GM12878 (cell line): Measurements from ENCODE around the gene CA14. TPM values are rescaled to one million over a fixed set of nuclear protein-coding genes. Genes with fewer than 3 reads are reported as not detected.

Source experiments
- ATAC-seq: fragments of 200-7000 bp; cut with Tn5 transposase; 3 replicates; pipeline ENCODE4 v1.9.1; 2020; ENCODE audit warnings: mild to moderate bottlenecking, moderate library complexity
- BruUV-seq: library from RNA; stranded (reverse); fragments of 400-500 nt; replicated peaks from 2 replicates; lab custom pipeline; 2021; lab: Mats Ljungman, UMichigan
- CTCF ChIA-PET: fragments of 300-600 bp; sonication (Branson Sonifier 250); formaldehyde crosslinking; extraction: SDS; loops from one replicate; lab custom pipeline; 2021; ENCODE audit warnings: inconsistent platforms; lab: Yijun Ruan, JAX
- POLR2A ChIA-PET: fragments of 350-600 bp; formaldehyde crosslinking; extraction: SDS; loops from one replicate; lab custom pipeline; 2021; ENCODE audit warnings: inconsistent platforms; lab: Charles Lee
- RAD21 ChIA-PET: fragments of 300-600 bp; sonication (Branson Sonifier 250); formaldehyde crosslinking; loops from one replicate; lab custom pipeline; 2023; ENCODE audit warnings: antibody characterized with exemption; ENCODE audit not compliant: unreplicated experiment; lab: Charles Lee
- SMC1A ChIA-PET: fragments of 300-600 bp; sonication (Branson Sonifier 250); formaldehyde crosslinking; loops from one replicate; lab custom pipeline; 2023; ENCODE audit not compliant: unreplicated experiment, uncharacterized antibody; lab: Charles Lee
- DNase-seq: peaks from one replicate; pipeline ENCODE4 v3.0.0-alpha.2; 2011; ENCODE audit warnings: low read depth, low spot score
- FAIRE-seq: peaks from 3 replicates; lab custom pipeline; 2011; peaks lifted over from hg19 to GRCh38; lab: Jason Lieb, UNC
- H2AFZ ChIP-seq: 2 replicates; pipeline ENCODE4 v1.6.0; 2011; ENCODE audit warnings: low read depth, low read length, control low read depth; ENCODE audit not compliant: control insufficient read depth
- H3K27ac ChIP-seq: 2 replicates; pipeline ENCODE4 v1.5.1; 2011; ENCODE audit warnings: control low read depth; ENCODE audit not compliant: control insufficient read depth, insufficient read depth
- H3K27me3 ChIP-seq, 2 experiments: replicated peaks in 1 of 2; 2 replicates each; pipeline versions ENCODE4 v1.6.0 to v1.6.1; 2011; ENCODE audit warnings: low read length in 1 of 2; ENCODE audit not compliant: control insufficient read depth in 2 of 2, insufficient read depth in 2 of 2
- H3K36me3 ChIP-seq, 2 experiments: 2 replicates each; pipeline ENCODE4 v1.5.1; 2011; ENCODE audit warnings: low read length in 1 of 2; ENCODE audit not compliant: control insufficient read depth in 2 of 2, insufficient read depth in 2 of 2
- H3K4me1 ChIP-seq: 2 replicates; pipeline ENCODE4 v1.6.1; 2011; ENCODE audit warnings: mild to moderate bottlenecking, low read length, moderate library complexity, mixed read lengths; ENCODE audit not compliant: control insufficient read depth, insufficient read depth
- H3K4me2 ChIP-seq: 2 replicates; pipeline ENCODE4 v1.6.0; 2011; ENCODE audit warnings: control low read depth; ENCODE audit not compliant: control insufficient read depth, insufficient read depth
- H3K4me3 ChIP-seq: fragments of 200-600 bp; sonication (generic); 2 replicates; pipeline ENCODE4 v1.5.1; 2016
- H3K79me2 ChIP-seq: 2 replicates; pipeline ENCODE4 v1.6.0; 2011; ENCODE audit warnings: low read length; ENCODE audit not compliant: control insufficient read depth, insufficient read depth
- H3K9ac ChIP-seq: 2 replicates; pipeline ENCODE4 v1.8.0; 2011; ENCODE audit warnings: low read length, control low read depth, mixed read lengths; ENCODE audit not compliant: control insufficient read depth, insufficient read depth
- H3K9me3 ChIP-seq: replicated peaks from 3 replicates; pipeline ENCODE4 v1.5.1; 2011; ENCODE audit warnings: mild to moderate bottlenecking, low read length; ENCODE audit not compliant: control insufficient read depth, insufficient read depth
- H4K20me1 ChIP-seq: 2 replicates; pipeline ENCODE4 v1.6.0; 2011; ENCODE audit not compliant: control insufficient read depth, insufficient read depth
- MAX ChIP-seq: IDR thresholded peaks from 2 replicates; pipeline ENCODE4 v1.6.1; 2012; ENCODE audit warnings: low read depth, low read length, improper control_type of control experiment
- USF1 ChIP-seq: IDR thresholded peaks from 2 replicates; pipeline ENCODE4 v1.6.1; 2011; ENCODE audit warnings: borderline replicate concordance, low read depth, mild to moderate bottlenecking, moderate library complexity, mixed read lengths, low read length; ENCODE audit not compliant: insufficient read depth; ENCODE audit errors: extremely low read length
- ZBED1 ChIP-seq: IDR thresholded peaks from 2 replicates; pipeline ENCODE4 v1.6.1; 2016; ENCODE audit warnings: borderline replicate concordance
- WGBS: methylation state at CpG from one replicate; pipeline ENCODE4 v1.1.6; 2016; ENCODE audit warnings: low lambda C conversion rate; ENCODE audit not compliant: insufficient replicate concordance, insufficient coverage; ENCODE audit errors: missing lambda C conversion rate; 5-methylcytosine and 5-hydroxymethylcytosine counted together
- in situ Hi-C: fragments of 300-500 bp; cut with MboI; formaldehyde crosslinking; loops from 9 replicates; pipeline ENCODE4 v1.14.3; 2018; ENCODE audit warnings: mixed read lengths
- intact Hi-C: fragments of 100-400 bp; cut with micrococcal nuclease; formaldehyde crosslinking; loops from one replicate; pipeline ENCODE4 v1.14.2; 2022; ENCODE audit not compliant: unreplicated experiment
- polyA plus RNA-seq, 11 experiments: library from polyadenylated mRNA; depleted of rRNA in 4 of 11; unstranded in 6 of 11; stranded (reverse) in 5 of 11; fragments of >200 nt; fragmentation: Nextera tagmentation in 4 of 11; fragmentation: Illumina TruSeq in 1 of 11; extraction: Ambion mirVana in 4 of 11; extraction: Trizol in 1 of 11; gene quantifications; 1 replicate in 1 of 11; 2 replicates in 10 of 11; pipeline versions ENCODE4 v1.2.1 to v1.2.3, GENCODE V29; 2011 to 2016; ENCODE audit warnings: inconsistent platforms in 2 of 11, missing spikeins in 2 of 11, low read depth in 1 of 11
- total RNA-seq, 4 experiments: library from RNA; depleted of rRNA in 3 of 4; stranded (reverse); fragments of >200 nt in 3 of 4; fragmentation: Illumina TruSeq in 1 of 4; extraction: Trizol in 1 of 4; gene quantifications; 2 replicates each; pipeline versions ENCODE4 v1.2.1 to v1.2.3, GENCODE V29; 2013 to 2021
- TF ChIP-seq, protein P1 (sequence below): fragments of 450-650 bp; formaldehyde crosslinking; IDR thresholded peaks from 2 replicates; pipeline ENCODE4 v1.5.0; 2022; ENCODE audit warnings: mild to moderate bottlenecking, missing genetic modification characterization

Gene CA14
- total and polyA plus RNA-seq, 10 of the 15 experiments (the other 5 are each of a cell fraction or from before 2014, with no cell fraction given): 0.11 to 0.35 (median 0.29) TPM; not detected in 6

- TF ChIP-seq, protein P1, sequence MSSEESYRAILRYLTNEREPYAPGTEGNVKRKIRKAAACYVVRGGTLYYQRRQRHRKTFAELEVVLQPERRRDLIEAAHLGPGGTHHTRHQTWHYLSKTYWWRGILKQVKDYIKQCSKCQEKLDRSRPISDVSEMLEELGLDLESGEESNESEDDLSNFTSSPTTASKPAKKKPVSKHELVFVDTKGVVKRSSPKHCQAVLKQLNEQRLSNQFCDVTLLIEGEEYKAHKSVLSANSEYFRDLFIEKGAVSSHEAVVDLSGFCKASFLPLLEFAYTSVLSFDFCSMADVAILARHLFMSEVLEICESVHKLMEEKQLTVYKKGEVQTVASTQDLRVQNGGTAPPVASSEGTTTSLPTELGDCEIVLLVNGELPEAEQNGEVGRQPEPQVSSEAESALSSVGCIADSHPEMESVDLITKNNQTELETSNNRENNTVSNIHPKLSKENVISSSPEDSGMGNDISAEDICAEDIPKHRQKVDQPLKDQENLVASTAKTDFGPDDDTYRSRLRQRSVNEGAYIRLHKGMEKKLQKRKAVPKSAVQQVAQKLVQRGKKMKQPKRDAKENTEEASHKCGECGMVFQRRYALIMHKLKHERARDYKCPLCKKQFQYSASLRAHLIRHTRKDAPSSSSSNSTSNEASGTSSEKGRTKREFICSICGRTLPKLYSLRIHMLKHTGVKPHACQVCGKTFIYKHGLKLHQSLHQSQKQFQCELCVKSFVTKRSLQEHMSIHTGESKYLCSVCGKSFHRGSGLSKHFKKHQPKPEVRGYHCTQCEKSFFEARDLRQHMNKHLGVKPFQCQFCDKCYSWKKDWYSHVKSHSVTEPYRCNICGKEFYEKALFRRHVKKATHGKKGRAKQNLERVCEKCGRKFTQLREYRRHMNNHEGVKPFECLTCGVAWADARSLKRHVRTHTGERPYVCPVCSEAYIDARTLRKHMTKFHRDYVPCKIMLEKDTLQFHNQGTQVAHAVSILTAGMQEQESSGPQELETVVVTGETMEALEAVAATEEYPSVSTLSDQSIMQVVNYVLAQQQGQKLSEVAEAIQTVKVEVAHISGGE: no peak
- TF ChIP-seq USF1: peak; percentile 74
- TF ChIP-seq, all 136 proteins: peak for 16
Observed at GRCh38 chr1:150281758-150282557, 24.4 kb downstream of the CA14 start, which contains the start of gene CIART (continued).

DNA sequence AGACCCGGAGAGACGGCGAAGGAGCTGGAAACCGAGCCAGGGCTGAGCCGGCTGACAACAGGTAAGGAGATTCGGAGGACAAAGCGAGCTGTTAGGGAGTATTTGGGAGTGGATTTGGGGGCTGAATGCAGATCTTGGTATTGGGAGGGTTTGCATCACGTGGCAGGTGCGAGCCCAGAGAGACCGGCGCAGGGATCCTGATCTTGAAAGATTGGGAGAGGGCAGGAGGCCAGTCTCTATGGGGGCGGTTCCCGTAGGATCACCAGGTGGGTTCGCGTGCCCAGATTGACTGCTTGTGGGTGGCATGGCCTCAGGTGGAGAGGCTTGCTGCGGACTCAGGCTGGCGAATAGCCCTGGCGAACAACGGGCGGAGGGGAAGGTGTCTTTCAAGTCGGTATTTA is 25.0 kb downstream of the CA14 start:
- no peaks in the 10 kb centered on the region for H3K79me2 ChIP-seq
- H3K9me3 ChIP-seq: no peaks in the 10 kb centered on the region; the same call in 2 of the 3 replicates
- ChIA-PET CTCF (interaction anchor here (0.6 to 3.8 kb wide), 4 partner anchors 11 to 67 kb away, joined by 3 to 98 read pairs (median 20); partner anchors contain the start of gene CA14), POLR2A (interaction anchor here (0.5 to 0.6 kb wide), 2 partner anchors 44 to 46 kb away, joined by 6 to 7 read pairs; no protein-coding TSS in a partner anchor), SMC1A (interaction anchor here (0.9 kb wide), 1 partner anchor 26 kb away, joined by 3 read pairs; no protein-coding TSS in a partner anchor), RAD21 (no interaction called here)
- no peaks in the 10 kb centered on the region; a peak in 2 of 4 replicates for H3K27me3 ChIP-seq
- no peak for ATAC-seq
- no peak for DNase-seq
- in situ Hi-C loops: no loop called here
- FAIRE-seq: no peak
- H3K4me1 ChIP-seq: peaks cover 9% of the 10 kb centered on the region
- H3K36me3 ChIP-seq: no peaks in the 10 kb centered on the region
- 76% methylated on average over 21 of the region's 21 CpGs for WGBS
- H4K20me1 ChIP-seq: no peaks in the 10 kb centered on the region
- BruUV-seq: no TSS peak
- H3K4me2 ChIP-seq: no peak overlapping the region; the same call in 1 of the 2 replicates
- TF ChIP-seq MAX: peak; percentile 2; the same call in 1 of the 2 replicates
- TF ChIP-seq ZBED1: no peak
- intact Hi-C loops: no loop called here
- no peak overlapping the region for H3K27ac ChIP-seq
- H3K9ac ChIP-seq: no peak overlapping the region
- H3K4me3 ChIP-seq: peak overlapping the region; percentile 58; the same call in 1 of the 2 replicates
- H2AFZ ChIP-seq: peak overlapping the region; percentile 56
